GM10847 (cell line): ENCODE measurements around the gene SURF2.

Source experiments
- POLR2A ChIP-seq: IDR thresholded peaks from 2 replicates; pipeline ENCODE4 v1.6.1; 2011; ENCODE audit not compliant: insufficient read length; ENCODE audit errors: extremely low read depth

The SURF2 gene

DNA sequence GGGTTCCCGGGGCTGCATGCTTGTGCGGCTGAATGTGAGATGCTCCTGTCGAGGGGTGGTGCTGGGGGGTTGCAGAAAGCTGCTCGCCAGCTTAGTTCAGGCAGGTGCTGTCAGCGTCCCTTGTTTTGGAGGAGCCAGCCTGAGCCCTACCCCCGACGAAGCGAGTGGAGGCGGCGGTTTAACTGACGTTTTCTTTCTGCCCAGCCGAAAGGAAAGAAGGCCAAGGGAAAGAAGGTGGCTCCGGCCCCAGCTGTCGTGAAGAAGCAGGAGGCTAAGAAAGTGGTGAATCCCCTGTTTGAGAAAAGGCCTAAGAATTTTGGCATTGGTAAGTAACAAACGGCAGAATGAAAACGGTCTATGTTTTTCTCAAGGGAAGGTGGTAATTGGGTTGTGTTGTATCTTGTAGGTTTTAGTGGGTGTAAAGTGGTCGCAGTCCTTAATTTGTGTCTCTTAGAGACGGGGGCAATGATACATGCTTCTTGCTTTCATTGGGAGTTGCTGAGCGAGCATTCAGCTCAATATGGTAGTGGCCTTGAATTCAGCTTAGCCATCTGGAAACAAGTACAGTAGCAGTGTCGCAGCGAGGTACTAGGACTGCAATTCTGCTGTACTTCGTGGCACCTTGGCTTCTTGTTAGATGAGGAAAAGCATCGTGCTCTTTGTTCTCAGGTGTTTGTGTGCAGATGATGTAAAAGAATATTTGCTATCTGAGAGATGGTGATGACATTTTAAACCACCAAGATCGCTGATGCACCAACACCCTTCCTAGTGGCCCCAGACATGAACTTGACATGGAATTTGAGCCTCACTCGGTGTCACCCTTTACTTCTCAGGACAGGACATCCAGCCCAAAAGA is 7.4 kb upstream of the SURF2 start:
- no peak for TF ChIP-seq POLR2A

DNA sequence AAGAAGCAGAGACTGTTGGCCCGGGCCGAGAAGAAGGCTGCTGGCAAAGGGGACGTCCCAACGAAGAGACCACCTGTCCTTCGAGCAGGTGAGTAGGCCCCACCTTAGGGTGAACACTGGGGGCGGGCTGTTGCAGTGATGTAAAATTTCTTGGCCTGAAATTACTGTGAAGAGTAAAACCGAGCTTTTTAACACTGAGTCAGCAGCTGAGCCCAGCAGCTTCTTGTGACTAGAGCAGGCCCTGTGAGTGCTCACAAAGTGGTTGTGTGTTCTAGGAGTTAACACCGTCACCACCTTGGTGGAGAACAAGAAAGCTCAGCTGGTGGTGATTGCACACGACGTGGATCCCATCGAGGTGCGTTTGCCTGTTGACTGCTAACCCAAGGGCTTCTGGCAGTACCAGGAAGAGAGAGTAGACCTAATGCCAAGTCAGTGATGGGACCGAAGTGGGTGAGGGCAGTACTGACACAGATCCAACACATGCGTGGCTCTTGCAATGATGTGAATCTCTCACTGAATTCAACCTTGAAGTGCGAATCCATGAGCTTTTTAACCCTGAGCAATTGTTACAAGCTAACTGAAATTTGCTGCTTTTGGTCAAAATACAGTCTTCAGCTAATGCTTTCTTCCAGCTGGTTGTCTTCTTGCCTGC is 6.3 kb upstream of the SURF2 start:
- no peak for TF ChIP-seq POLR2A

DNA sequence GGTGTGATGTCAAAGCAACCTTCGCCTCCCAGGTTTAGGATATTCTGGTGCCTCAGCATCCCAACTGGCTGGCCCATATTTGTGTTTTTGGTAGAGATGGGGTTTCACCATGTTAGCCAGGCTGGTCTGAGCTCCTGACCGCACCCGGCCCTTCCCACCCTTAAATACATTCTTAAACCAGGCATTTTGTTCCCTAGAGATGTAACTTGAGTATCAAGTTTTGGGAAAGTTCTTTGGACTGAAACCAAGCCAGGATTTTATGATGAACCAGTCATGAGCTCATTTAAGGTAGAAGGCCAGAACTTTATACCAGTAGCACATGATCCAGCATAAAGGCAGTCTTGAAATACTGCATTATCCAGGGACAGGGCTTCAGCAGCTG is 4.8 kb upstream of the SURF2 start:
- TF ChIP-seq POLR2A, result no peak

DNA sequence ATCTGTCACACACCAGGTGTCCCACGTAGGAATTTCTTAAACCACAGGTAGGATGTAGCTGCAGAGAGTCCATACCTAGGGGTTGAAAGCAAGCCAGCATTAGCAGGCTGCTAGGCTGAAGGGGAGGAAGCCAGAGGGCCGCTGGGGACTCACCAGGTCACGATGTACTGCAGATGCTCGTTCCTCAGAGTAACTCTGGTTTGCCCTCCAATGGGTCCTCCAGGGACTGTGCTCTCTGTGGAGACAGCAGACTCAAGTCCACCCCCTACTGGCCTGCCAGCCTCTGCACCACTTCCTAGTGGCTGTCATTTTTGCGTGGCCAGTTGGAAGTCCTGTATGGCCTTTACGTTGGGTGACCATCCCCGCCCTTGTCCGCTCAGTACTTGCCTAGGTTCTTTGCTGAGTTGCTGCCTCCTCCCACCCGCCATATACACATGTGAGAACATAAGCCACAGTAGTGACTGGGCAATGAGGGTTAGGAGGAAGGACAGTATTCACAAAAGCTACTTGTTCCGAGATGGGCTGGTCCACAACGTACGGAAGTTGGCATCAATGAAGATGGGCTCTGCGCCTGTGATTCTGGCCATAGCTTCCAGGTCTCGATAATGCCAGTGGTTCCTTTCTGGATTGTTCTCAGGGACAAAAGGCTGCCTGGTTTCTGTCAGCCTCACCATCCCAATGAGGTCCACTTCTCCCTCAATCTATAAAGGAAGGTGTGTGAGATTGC is 4.3 kb upstream of the SURF2 start:
- peak; percentile 10 for TF ChIP-seq POLR2A

DNA sequence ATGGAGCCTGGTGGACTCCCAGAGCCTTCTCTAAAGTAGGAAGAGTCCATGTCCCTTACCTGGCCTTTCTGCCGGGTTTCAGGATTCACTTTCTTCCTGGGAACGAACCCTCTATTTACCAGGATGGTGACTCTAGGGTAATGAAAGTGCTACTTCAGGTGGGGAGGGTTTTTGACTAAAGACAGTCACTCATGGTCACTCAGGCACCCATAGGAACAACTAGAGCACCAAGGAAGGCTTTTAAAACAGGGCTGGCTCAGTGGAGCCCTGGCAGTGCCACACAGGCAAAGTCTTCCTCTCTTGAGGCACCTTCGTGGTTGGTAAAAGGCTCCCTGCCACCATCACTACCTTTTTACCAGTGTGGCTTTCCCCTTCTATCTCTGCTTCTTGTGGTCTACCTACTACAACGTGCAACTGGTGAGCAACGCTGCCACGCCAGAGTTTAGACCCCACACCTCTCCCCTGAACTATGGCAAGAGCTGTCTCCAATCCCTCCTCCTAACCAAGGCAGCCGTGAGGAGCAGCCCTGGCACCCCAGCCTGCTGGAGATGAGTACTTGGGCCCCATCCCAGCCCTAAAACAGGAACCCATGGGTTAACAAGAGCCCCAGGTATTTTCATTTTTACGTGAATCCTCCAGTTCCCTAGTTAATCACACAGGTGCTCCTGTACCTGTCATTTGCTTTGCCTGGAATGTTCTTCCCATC is 3.6 kb upstream of the SURF2 start:
- peak; percentile 30 for TF ChIP-seq POLR2A

DNA sequence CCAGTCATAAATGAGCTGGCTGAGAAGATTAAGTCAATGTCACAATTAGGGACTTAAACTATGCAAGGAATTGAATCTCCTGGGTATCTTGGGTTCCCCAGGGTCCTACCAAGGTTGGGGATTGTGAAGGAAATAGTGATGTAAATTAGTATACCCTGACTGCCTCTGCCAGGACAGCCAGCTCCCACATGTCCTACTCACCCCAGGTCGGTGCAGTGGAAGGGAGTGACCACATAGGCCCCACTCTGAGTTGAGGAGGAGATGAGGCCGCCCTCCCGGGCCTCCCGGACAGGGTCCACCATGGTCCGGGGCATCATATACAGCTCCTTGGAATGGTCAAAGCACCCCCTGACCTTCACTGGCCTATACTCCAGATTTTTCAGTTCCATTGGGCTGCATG is 2.8 kb upstream of the SURF2 start:
- TF ChIP-seq POLR2A, result no peak

DNA sequence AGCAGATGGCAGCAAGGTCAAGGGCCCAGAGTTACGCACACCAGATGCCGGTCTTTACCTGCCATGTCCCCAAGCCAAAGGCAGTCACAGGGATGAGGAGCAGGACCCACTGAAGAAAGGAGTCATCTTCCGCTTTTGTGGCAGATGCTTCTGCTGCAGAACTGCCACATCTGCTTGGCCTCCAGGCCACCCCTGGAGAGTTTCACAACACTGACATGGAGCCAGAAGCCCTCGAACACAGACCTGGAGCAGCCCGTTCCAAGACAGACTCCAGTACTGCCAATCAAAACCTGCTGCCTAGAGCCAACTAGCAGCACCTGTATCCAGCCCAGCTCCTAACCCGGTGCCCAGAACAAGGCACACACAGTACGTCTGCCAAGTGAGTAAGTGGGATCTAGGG is 1.6 kb upstream of the SURF2 start:
- no peak for TF ChIP-seq POLR2A

DNA sequence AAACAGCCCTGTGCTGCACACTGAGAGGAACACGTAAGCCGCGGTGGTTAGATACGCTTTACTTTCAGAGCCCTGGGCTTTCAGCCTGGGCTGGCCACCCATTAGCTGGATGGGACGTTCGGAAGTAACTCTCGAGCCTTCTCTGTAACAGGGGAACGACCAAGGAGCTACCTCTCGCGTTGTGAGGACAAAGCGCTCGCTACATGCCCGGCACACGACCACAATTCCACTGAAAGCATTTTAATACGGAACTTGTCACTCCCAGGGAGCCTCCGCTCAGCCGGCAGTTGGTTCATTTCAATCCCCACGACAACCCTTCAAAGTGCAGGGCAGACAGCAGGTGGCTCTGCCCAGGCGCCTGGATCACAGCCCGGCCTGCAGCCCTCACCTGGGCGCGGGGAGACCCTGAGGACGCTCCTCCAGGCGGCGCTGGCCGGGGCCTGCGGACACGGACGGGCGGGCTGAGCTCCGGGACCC is 431 bp upstream of the SURF2 start:
- TF ChIP-seq POLR2A, result no peak

DNA sequence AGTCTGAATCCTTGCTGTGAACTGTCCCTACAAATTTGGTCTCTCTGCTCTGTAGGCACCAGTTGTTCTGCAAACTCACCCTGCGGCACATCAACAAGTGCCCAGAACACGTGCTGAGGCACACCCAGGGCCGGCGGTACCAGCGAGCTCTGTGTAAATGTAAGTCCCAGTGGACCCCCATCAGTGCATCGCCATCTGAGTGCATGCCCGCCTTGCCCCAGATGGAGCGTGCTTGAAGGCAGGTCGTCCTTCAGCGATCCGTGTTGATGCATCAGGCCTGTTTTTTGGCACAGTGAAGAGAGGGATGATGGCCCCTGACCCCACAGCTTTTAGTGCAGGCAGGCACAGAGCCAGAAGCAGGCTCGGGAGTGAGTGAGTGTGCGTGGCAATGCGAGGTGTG is 1.3 kb downstream of the SURF2 start:
- TF ChIP-seq POLR2A, result no peak

DNA sequence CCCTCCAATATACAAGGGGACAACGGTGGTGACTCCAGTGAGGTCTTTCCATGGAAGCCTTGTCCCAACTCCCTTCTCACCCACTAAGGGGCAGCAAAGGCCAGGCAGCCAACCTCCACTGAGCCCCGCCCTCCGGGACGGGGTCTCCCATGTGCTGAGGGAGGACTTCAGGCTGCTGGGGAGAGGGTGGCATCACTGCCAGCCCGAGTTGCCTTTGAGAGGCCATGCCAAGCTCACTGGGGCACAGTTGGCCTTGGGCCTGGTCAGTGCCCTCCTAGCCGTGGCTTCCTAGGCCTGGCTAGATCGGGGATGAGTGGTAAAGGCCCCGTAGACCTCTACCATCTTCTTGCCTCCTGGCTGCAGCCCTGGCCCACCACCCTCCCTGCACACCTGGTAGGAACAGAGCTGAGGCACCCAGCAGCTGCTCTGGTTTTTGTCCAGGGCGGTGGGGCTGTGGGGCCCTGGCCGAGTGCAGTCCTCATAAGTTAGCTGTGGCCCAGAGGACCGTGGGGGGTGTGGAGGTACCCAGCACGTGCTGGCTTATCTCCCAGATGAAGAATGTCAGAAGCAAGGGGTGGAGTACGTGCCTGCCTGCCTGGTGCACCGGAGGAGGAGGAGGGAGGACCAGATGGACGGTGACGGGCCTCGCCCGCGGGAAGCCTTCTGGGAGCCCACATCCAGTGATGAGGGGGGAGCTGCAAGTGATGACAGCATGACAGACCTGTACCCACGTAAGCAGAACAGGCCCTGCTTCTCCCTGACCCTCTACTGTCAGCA is 3.2 kb downstream of the SURF2 start:
- TF ChIP-seq POLR2A, result no peak

DNA sequence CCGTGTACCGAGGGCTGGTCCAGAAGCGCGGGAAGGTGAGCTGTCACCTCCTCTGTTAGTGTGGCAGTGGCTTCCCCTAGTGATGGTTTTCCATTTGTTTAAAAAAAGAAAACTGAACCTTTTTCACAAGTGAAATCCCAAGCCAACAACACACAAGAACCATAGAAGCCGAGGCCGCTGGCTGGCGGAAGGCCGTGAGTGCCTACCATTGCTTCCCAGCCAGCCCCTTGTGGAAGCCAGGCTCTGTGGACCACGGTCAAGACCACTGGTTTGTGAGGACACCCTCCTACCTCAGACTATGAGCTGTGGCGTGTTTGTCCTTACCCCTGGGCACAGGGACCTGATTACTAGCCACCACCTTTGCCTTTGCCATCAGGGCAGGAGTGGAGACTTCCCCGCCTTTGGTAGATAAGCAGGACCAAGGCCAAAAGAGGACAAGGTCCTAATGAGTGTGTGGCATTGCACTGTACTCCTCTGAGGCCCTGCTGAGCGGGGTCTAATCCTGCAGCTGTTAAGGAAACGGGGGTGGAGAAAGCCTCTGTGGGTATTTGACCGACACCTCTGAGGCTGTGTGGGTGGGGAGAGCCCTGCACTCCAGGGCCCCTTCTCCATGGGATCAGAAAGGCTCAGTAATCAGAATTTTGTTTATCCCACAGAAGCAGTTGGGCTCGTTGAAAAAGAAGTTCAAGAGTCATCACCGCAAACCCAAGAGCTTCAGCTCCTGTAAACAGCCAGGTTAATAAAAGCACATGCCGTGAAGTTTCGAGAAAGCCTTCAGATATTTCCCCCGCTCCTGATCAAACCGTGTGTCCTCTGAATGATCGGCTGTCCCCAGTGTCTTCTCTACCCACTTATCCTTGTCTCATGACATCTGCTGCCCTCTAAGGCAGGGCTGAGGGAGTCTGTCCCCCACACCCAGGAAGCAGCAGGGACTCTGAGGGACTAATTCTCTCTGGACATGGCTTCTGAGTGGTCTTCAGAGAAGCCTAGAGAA is 4.3 kb downstream of the SURF2 start:
- TF ChIP-seq POLR2A, result no peak

DNA sequence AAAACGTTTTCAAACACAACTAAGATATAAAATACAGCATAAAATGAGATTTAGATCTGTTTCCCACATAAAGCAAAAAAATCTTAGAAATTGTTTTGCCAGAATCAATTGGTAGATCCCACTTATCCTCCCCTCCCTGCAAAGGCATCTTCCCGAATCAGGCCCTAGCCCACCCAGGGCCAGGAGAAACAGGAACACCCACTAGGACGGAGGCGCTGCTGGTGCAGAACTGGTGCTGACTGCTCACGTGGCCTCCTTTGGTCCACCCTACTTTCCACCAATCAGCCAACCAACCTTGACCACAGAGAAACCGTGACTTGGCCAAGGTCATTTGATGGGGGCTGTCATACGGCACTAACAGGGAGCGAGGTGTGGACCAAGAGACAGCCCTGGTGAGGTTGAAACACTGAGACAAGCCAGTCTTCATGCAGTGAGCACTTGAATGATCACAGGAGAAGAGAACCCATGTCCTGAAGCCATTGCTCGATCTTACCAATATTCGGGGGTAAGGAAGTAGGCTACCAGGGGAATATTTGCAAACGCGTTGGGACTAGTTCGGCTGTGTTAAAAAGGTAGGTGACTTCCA is 5.2 kb downstream of the SURF2 start:
- no peak for TF ChIP-seq POLR2A
